HG03378 (cell line): ENCODE measurements around the gene PDCL2.
"Not testable (repeated sequence)": the region's sequence is repeated elsewhere in the genome, so short reads cannot be mapped to it uniquely, and the experiment has no call there.

Experiments used
- ATAC-seq: cut with Tn5 transposase; IDR thresholded peaks from one replicate; pipeline ENCODE4 v1.9.1; 2021; ENCODE audit warnings: mild to moderate bottlenecking, moderate library complexity; ENCODE audit not compliant: unreplicated experiment

PDCL2 gene

GRCh38 chr4:55592014-55592413 lies at the start of gene PDCL2:
Gene PDCL2 (minus strand): TSS chr4:55592245. CDS start chr4:55592109, 136 bp downstream.
- no peak for ATAC-seq

- no peak for ATAC-seq
Observed at GRCh38 chr4:55637272-55637820, 45.3 kb upstream of the PDCL2 start.

- ATAC-seq, result no peak
Observed at GRCh38 chr4:55636656-55636999, 44.6 kb upstream of the PDCL2 start.

GRCh38 chr4:55635741-55636655 lies 44.0 kb upstream of the PDCL2 start, which contains the start of gene NMU:
Gene NMU (minus strand): TSS chr4:55636298. CDS start chr4:55636192, 106 bp downstream.
- peak; percentile 64 for ATAC-seq

- no peak for ATAC-seq
Observed at GRCh38 chr4:55635282-55635681, 43.2 kb upstream of the PDCL2 start.

GRCh38 chr4:55634417-55635128 lies 42.5 kb upstream of the PDCL2 start:
- ATAC-seq, result no peak

GRCh38 chr4:55633903-55634302 lies 41.9 kb upstream of the PDCL2 start:
- ATAC-seq, result no peak

GRCh38 chr4:55625835-55626234 lies 33.8 kb upstream of the PDCL2 start:
- ATAC-seq, result no peak

GRCh38 chr4:55624063-55624462 lies 32.0 kb upstream of the PDCL2 start:
- not testable (repeated sequence) for ATAC-seq

- no peak for ATAC-seq
Observed at GRCh38 chr4:55618546-55619143, 26.6 kb upstream of the PDCL2 start.

- ATAC-seq, result peak; percentile 94
Observed at GRCh38 chr4:55617587-55618197, 25.6 kb upstream of the PDCL2 start.

GRCh38 chr4:55615008-55615407 lies 23.0 kb upstream of the PDCL2 start:
- ATAC-seq, result no peak

GRCh38 chr4:55613621-55614020 lies 21.6 kb upstream of the PDCL2 start:
- no peak for ATAC-seq

GRCh38 chr4:55612341-55612740 lies 20.3 kb upstream of the PDCL2 start:
- ATAC-seq, result no peak

GRCh38 chr4:55611358-55612059 lies 19.5 kb upstream of the PDCL2 start:
- no peak for ATAC-seq

GRCh38 chr4:55610381-55610780 lies 18.3 kb upstream of the PDCL2 start:
- no peak for ATAC-seq

- ATAC-seq, result no peak
Observed at GRCh38 chr4:55609393-55609866, 17.4 kb upstream of the PDCL2 start.

GRCh38 chr4:55608591-55608990 lies 16.5 kb upstream of the PDCL2 start:
- no peak for ATAC-seq

GRCh38 chr4:55604996-55605395 lies 13.0 kb upstream of the PDCL2 start:
- ATAC-seq, result no peak

- ATAC-seq, result no peak
Observed at GRCh38 chr4:55600640-55601039, 8.6 kb upstream of the PDCL2 start.
